Heart right ventricle (tissue), 16 donors: ENCODE results near the gene VPS26A. TPM values are rescaled to one million over a fixed set of nuclear protein-coding genes. Genes with fewer than 3 reads are reported as not detected.
A peak's percentile ranks its signal among the peaks of the same experiment; 100 is the strongest.

ENCODE experiments used
- ATAC-seq, 8 donors: fragments of 200-7000 bp; cut with Tn5 transposase; one replicate each; pipeline ENCODE4 v1.9.1; 2020; ENCODE audit warnings: mild to moderate bottlenecking in 8 of 8, moderate library complexity in 8 of 8, moderate number of reproducible peaks in 1 of 8
- DNase-seq, 2 donors: peaks; one replicate each; pipeline ENCODE4 v3.0.0-alpha.2; 2020
- H3K27ac ChIP-seq, 10 donors: fragments of 200-600 bp; sonication (generic) in 2 of 10; one replicate each; pipeline versions ENCODE4 v1.5.0 to v1.8.0; 2020 to 2022; ENCODE audit warnings: mild to moderate bottlenecking in 3 of 10
- H3K27me3 ChIP-seq, 7 donors: fragments of 200-600 bp; one replicate each; pipeline ENCODE4 v1.8.0; 2021 to 2022; ENCODE audit warnings: mild to moderate bottlenecking in 2 of 7
- H3K36me3 ChIP-seq, 9 donors: fragments of 200-600 bp; sonication (generic) in 1 of 9; one replicate each; pipeline versions ENCODE4 v1.5.0 to v1.8.0; 2020 to 2022; ENCODE audit warnings: mild to moderate bottlenecking in 2 of 9
- H3K4me1 ChIP-seq, 9 donors: fragments of 200-600 bp; sonication (generic) in 1 of 9; one replicate each; pipeline versions ENCODE4 v1.5.0 to v1.8.0; 2020 to 2022; ENCODE audit warnings: mild to moderate bottlenecking in 4 of 9
- H3K4me3 ChIP-seq, 10 donors: fragments of 200-600 bp; sonication (generic) in 2 of 10; one replicate each; pipeline versions ENCODE4 v1.5.0 to v1.8.0; 2020 to 2022; ENCODE audit warnings: mild to moderate bottlenecking in 7 of 10, moderate library complexity in 2 of 10
- H3K9me3 ChIP-seq, 11 donors: fragments of 200-600 bp in 10 of 11; sonication (generic) in 2 of 11; one replicate each; pipeline versions ENCODE4 v1.5.0 to v1.8.0; 2013 to 2022; ENCODE audit warnings: mild to moderate bottlenecking in 2 of 11, control low read depth in 1 of 11, moderate library complexity in 1 of 11
- CTCF ChIP-seq, 9 donors: fragments of 200-600 bp; sonication (generic) in 2 of 9; IDR thresholded peaks; one replicate each; pipeline versions ENCODE4 v1.5.0 to v1.8.0; 2021 to 2022; ENCODE audit warnings: antibody characterized with exemption in 9 of 9, mild to moderate bottlenecking in 5 of 9, moderate library complexity in 1 of 9
- WGBS, 2 donors: extraction: QIAGEN DNeasy Blood & Tissue Kit; methylation state at CpG; one replicate each; pipeline ENCODE4 v1.1.7; 2013; ENCODE audit warnings: inconsistent platforms in 1 of 2; 5-methylcytosine and 5-hydroxymethylcytosine counted together
- intact Hi-C, 10 donors: fragments of 100-400 bp; cut with DNase I; formaldehyde crosslinking; loops; one replicate each; pipeline versions ENCODE4 v1.11.1 to v1.14.2; 2022
- polyA plus RNA-seq, 2 donors: library from polyadenylated mRNA; stranded (reverse); fragments of 200-250 nt; gene quantifications; one replicate each; pipeline ENCODE4 v1.2.3, GENCODE V29; 2013
- total RNA-seq, 10 donors: library from RNA; stranded (reverse); fragmentation: NEBNext Ultra II Directional in 3 of 10; extraction: Animal tissue kit (Norgen Biotek cat#: 25700) in 3 of 10; gene quantifications; one replicate each; pipeline versions ENCODE4 v1.2.1 to v1.2.4, GENCODE V29; 2021 to 2023
- donor health status: Arrhythmogenic right ventricular cardiomyopathy.
- donor health status: ischemic (EF 13 %, LVEDD 7.1; RV severe dilation, severe dysfunction).
- donor health status: healthy with polysubstance abuse.
- donor health status: DM: no; HTN: yes; CAD: no.
- donor health status: DM: no; HTN: no; CAD: no.
- donor health status: ischemic (EF 25% LVEDD 6.9; RV normal size, moderate dysfunction).
- donor health status: ischemic (EF 25% LVEDD 5.7; RV mildly dilated, moderate dysfunction).
- donor health status: healthy.
- donor health status: DM: yes; HTN: yes; CAD: no.
- donor health status: Ischemic cardiomyopathy.
- donor health status: ischemic (EF 35%, LVEDD 5.7; RV mildly dilated, moderate dysfunction).
- donor health status: nonischemic (EF 11% LVEDD 7.7; RV severe dilation, severe dysfunction).
- donor health status: DM: yes; HTN: yes; CAD: no.
- donor health status: PGD.
- donor health status: ischemic (EF 29% LVEDD 5.4; RV normal size, mild dysfunction).
- donor health status: nonischemic (EF 23%, LVEDD 6.1; RV moderate dilation, normal function).

VPS26A gene
- total and polyA plus RNA-seq, 12 donors: 15.9 to 43.8 (median 34.2) TPM

- H3K4me3 ChIP-seq: no peak overlapping the region
- TF ChIP-seq CTCF (IDR thresholded peaks at IDR 0.05): no peak
Observed at GRCh38 chr10:69176823-69177222, 52.8 kb downstream of the VPS26A start.

GRCh38 chr10:69179089-69179742 is 55.2 kb downstream of the VPS26A start:
- intact Hi-C loops: no loop called here

More at GRCh38 chr10:69176823-69177222, 52.8 kb downstream of the VPS26A start:
- no peak for ATAC-seq
- H3K36me3 ChIP-seq: peaks cover 0 to 21% (median 7%) of the 10 kb centered on the region in 9 donors
- intact Hi-C loops: no loop called here
- peaks cover 0 to 24% (median 18%) of the 10 kb centered on the region in 9 donors for H3K4me1 ChIP-seq
- no peak for DNase-seq
- H3K9me3 ChIP-seq: no peaks in the 10 kb centered on the region
- 80 to 82% methylated on average over 2 of the region's 2 CpGs for WGBS, 2 donors
- H3K27ac ChIP-seq: no peak overlapping the region
- no peaks in the 10 kb centered on the region for H3K27me3 ChIP-seq

GRCh38 chr10:69179743-69180524 is 56.0 kb downstream of the VPS26A start, which contains the start of gene SUPV3L1:
Gene SUPV3L1, plus strand, starts transcription at chr10:69180234. Its CDS starts 58 bp downstream, at chr10:69180292.
- peak within 1 kb of the TSS; percentile 60 to 98 (median 85) for H3K4me3 ChIP-seq
- 0 to 1% methylated on average over 44 of the region's 44 CpGs for WGBS, 2 donors
- no peaks in the 10 kb centered on the region for H3K27me3 ChIP-seq
- peak within 1 kb of the TSS; percentile 80 to 95 (median 92) for H3K27ac ChIP-seq
- peaks cover 0 to 36% (median 27%) of the 10 kb centered on the region in 9 donors for H3K4me1 ChIP-seq
- DNase-seq: peak; percentile 86 to 95
- H3K9me3 ChIP-seq: no peaks in the 10 kb centered on the region
- intact Hi-C loops: loop anchor here in 2 of 10 donors (5.0 to 10.0 kb wide), 2 partner anchors 58 to 185 kb away; partner anchors contain the start of gene VPS26A (in 1 of the 2)
- H3K36me3 ChIP-seq: peaks cover 0 to 26% (median 0%) of the 10 kb centered on the region in 9 donors
- ATAC-seq: peak; percentile 96 to 99 (median 97)
- TF ChIP-seq CTCF (IDR thresholded peaks at IDR 0.05): no peak

More at GRCh38 chr10:69179089-69179742, 55.2 kb downstream of the VPS26A start:
- ATAC-seq (peak in 4 of 8 donors; percentile 0 to 22 (median 10)), DNase-seq (no peak)
- TF ChIP-seq CTCF (IDR thresholded peaks at IDR 0.05): no peak
- Histone ChIP-seq H3K27me3 (no peaks in the 10 kb centered on the region), H3K9me3 (no peaks in the 10 kb centered on the region), H3K27ac (peak overlapping the region in 9 of 10 donors; percentile 80 to 95 (median 93)), H3K4me3 (peak overlapping the region in 9 of 10 donors; percentile 60 to 98 (median 84)), H3K4me1 (peaks cover 0 to 36% (median 27%) of the 10 kb centered on the region in 9 donors), H3K36me3 (peaks cover 0 to 19% (median 0%) of the 10 kb centered on the region in 9 donors)
- WGBS, 2 donors: 31 to 35% methylated on average over 21 of the region's 21 CpGs
